Fibroblast of mammary gland (primary cell): ENCODE results near the gene CARD19.
"Not testable (repeated sequence)": the region's sequence is repeated elsewhere in the genome, so short reads cannot be mapped to it uniquely, and the experiment has no call there.

Experiments used
- DNase-seq: peaks from one replicate; pipeline ENCODE4 v3.0.0-alpha.2; 2010; ENCODE audit warnings: low read depth
- H3K4me3 ChIP-seq: 2 replicates; pipeline ENCODE4 v1.5.1; 2011; ENCODE audit warnings: low read depth, mild to moderate bottlenecking, low read length, moderate library complexity; ENCODE audit not compliant: control insufficient read depth
- TF ChIP-seq, protein P1 (sequence below): conservative IDR thresholded peaks from 2 replicates; pipeline ENCODE4 v1.5.1; 2011; ENCODE audit warnings: low read depth, low read length, inconsistent platforms; ENCODE audit not compliant: control insufficient read depth, insufficient read depth

CARD19 gene

GRCh38 chr9:93096811-93097382, 880 bp downstream of the CARD19 start:
- TF ChIP-seq, protein P1, sequence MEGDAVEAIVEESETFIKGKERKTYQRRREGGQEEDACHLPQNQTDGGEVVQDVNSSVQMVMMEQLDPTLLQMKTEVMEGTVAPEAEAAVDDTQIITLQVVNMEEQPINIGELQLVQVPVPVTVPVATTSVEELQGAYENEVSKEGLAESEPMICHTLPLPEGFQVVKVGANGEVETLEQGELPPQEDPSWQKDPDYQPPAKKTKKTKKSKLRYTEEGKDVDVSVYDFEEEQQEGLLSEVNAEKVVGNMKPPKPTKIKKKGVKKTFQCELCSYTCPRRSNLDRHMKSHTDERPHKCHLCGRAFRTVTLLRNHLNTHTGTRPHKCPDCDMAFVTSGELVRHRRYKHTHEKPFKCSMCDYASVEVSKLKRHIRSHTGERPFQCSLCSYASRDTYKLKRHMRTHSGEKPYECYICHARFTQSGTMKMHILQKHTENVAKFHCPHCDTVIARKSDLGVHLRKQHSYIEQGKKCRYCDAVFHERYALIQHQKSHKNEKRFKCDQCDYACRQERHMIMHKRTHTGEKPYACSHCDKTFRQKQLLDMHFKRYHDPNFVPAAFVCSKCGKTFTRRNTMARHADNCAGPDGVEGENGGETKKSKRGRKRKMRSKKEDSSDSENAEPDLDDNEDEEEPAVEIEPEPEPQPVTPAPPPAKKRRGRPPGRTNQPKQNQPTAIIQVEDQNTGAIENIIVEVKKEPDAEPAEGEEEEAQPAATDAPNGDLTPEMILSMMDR: no peak
- no peak for DNase-seq
- H3K4me3 ChIP-seq: peak overlapping the region; percentile 65

DNA sequence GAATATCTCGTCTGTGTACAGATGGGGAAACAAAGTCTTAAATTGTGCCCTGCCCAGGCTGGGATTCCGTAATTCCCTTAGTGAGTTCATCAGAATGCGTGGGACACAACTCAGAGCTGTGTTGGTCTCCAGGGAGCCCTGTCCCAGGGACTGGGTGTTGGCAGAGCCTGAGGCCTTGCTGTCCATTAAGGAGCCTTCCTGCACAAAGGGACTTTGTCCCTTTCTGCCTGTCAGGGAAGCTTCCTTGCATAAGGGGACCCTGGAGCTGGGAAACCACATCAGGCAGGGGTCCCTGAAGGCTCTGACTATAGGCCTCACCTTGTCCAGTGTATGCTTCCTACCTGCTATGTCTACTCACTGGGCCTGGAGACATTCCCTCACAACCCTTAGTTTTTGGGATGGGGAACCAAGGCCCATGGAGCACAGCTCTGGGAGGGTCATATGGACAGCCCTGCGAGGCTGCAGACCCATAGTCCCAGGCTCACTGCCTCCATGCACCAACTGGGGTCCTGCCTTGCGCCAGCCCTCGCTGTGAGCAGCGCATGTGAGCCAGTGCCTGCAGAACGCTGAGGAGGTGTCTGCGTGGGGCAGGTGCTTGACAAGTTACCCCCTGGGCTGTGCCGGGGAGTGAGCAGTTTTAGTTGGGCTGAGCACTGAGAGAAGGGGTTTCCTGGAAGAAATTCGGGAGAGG, 1.6 kb downstream of the CARD19 start:
- TF ChIP-seq, protein P1: no peak
- peak overlapping the region; percentile 65 for H3K4me3 ChIP-seq
- no peak for DNase-seq

- TF ChIP-seq, protein P1: no peak
- H3K4me3 ChIP-seq: peak overlapping the region; percentile 36
- DNase-seq: peak; percentile 98
Measured at GRCh38 chr9:93098236-93098946, 2.4 kb downstream of the CARD19 start.

DNA sequence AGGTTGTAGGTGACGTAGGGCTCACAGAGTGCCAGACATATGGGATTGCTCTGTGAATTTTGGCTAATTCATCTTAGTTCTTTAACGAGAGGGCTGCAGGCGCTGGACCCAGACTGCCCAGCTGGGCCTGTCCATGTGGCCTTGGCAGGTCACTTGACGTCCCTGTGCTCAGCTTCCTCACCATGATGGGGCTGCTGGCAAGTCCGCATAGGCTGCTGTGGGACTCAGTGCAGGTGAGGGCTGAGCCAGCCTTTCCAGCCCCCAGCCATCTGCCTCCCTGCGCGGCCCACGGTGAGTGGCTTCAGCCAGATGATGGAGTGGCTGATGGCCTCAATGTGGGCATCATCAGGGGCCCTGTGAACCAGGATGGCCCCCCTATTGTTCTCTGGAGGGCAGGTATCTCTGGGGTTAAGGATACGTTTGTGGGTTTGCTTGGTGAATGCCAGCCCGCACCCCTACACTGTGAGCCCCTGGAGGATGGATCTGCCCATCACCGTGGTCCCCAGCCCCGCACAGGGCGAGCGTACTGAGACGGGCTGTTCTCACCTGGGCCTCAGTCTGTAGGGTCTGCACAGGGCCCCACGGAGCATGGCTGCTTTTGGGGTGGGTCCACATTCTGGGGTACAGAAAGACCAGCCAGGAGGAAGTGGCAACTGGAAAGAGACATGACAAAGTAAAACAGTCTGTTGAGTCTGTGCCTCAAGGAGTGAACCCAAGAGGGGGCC, 3.7 kb downstream of the CARD19 start:
- no peak overlapping the region for H3K4me3 ChIP-seq
- no peak for DNase-seq
- TF ChIP-seq, protein P1: no peak

- TF ChIP-seq, protein P1: no peak
- no peak overlapping the region for H3K4me3 ChIP-seq
- no peak for DNase-seq
Measured at GRCh38 chr9:93100276-93100636, 4.2 kb downstream of the CARD19 start.

GRCh38 chr9:93101086-93101485, 5.1 kb downstream of the CARD19 start:
- not testable (repeated sequence) for DNase-seq, H3K4me3 ChIP-seq

DNA sequence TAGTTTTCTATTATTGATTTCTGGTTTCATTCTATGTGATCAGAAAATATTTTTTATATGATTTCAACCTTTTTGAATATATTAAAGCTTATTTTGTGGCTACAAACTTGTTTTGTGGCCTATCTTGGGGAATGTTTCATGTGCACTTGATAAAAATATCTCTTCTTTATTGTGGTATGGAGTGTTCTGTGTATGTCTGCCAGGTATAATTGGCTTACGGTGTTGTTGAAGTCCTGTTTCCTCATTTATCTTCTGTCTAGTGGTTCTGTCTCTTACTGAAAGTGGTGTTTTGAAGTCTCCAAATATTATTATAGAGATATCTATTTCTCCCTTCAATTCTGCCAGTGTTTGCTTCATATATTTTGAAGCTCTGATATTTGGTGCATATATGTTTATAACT, 9.6 kb downstream of the CARD19 start:
- TF ChIP-seq, protein P1: no peak
- H3K4me3 ChIP-seq: no peak overlapping the region

More for the DNA sequence above, 9.6 kb downstream of the CARD19 start:
- DNase-seq: no peak
